K562 (cell line): ENCODE measurements around the gene ZNF687. TPM values are rescaled to one million over a fixed set of nuclear protein-coding genes. Genes with fewer than 3 reads are reported as not detected.

ENCODE experiments used
- ARID1B ChIP-seq: fragments of 450-650 bp; IDR thresholded peaks from 2 replicates; pipeline ENCODE4 v1.6.1; 2016; ENCODE audit warnings: antibody characterized with exemption, mild to moderate bottlenecking, inconsistent platforms
- GATA2 ChIP-seq: sonication (generic); formaldehyde crosslinking; IDR thresholded peaks from 2 replicates; pipeline ENCODE4 v1.4.0; 2020; ENCODE audit warnings: mild to moderate bottlenecking, missing genetic modification reagents
- POLR2G ChIP-seq: fragments of 200-400 bp; formaldehyde crosslinking; IDR thresholded peaks from 2 replicates; pipeline ENCODE4 v1.6.1; 2017; ENCODE audit warnings: low read depth, mild to moderate bottlenecking, antibody characterized with exemption, low read length, moderate library complexity
- POLR2H ChIP-seq: IDR thresholded peaks from 2 replicates; pipeline ENCODE4 v1.6.1; 2016; ENCODE audit warnings: missing genetic modification characterization, low read depth, mild to moderate bottlenecking, control low read depth, missing compliant biosample characterization, moderate library complexity
- ZNF146 ChIP-seq: IDR thresholded peaks from one replicate; pipeline ENCODE4 v1.6.1; 2018; ENCODE audit warnings: missing compliant biosample characterization; ENCODE audit not compliant: unreplicated experiment
- ZNF75A ChIP-seq: fragments of 450-650 bp; formaldehyde crosslinking; IDR thresholded peaks from 2 replicates; pipeline ENCODE4 v1.4.0; 2020; ENCODE audit warnings: mild to moderate bottlenecking
- polyA plus RNA-seq, 8 experiments: library from polyadenylated mRNA; depleted of rRNA in 4 of 8; stranded (reverse) in 5 of 8; unstranded in 3 of 8; fragments of >200 nt; fragmentation: Nextera tagmentation in 2 of 8; fragmentation: Illumina TruSeq in 1 of 8; extraction: Ambion mirVana in 2 of 8; extraction: Trizol in 1 of 8; gene quantifications; 2 replicates each; pipeline versions ENCODE4 v1.2.1 to v1.2.3, GENCODE V29; 2011 to 2014; ENCODE audit warnings: inconsistent platforms in 1 of 8, missing spikeins in 1 of 8
- total RNA-seq, 7 experiments: library from RNA; depleted of rRNA in 6 of 7; stranded (reverse); fragments of >200 nt in 6 of 7; fragmentation: Illumina TruSeq in 2 of 7; extraction: Trizol in 2 of 7; gene quantifications; 2 replicates each; pipeline versions ENCODE4 v1.2.1 to v1.2.3, GENCODE V29; 2011 to 2021; ENCODE audit warnings: low replicate concordance in 1 of 7
- TF ChIP-seq, protein P1 (sequence below): sonication (generic); formaldehyde crosslinking; IDR thresholded peaks from 2 replicates; pipeline ENCODE4 v1.8.0; 2023; ENCODE audit warnings: mild to moderate bottlenecking, missing genetic modification reagents

The ZNF687 gene
- total and polyA plus RNA-seq, 9 of the 15 experiments (the other 6 are each of a cell fraction or from before 2014, with no cell fraction given), result 0.13 to 26.4 (median 10.6) TPM

DNA sequence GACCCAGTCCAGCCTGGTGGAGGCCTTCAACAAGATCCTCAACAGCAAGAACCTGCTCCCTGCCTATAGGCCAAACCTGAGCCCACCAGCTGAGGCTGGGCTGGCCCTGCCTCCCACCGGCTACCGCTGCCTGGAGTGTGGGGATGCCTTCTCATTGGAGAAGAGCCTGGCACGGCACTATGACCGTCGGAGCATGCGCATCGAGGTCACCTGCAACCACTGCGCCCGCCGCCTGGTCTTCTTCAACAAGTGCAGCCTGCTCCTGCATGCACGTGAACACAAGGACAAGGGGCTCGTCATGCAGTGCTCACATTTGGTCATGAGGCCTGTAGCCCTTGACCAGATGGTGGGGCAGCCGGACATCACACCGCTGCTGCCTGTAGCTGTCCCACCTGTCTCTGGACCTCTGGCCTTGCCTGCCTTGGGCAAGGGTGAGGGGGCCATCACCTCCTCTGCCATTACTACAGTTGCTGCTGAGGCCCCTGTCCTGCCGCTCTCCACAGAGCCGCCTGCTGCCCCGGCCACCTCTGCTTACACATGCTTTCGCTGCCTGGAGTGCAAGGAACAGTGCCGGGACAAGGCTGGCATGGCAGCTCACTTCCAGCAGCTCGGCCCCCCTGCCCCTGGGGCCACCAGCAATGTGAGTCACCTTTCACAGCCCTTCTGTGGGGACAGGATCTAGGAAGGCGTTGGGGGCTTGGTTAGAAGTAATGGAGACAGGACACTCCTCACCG lies 5.8 kb downstream of the ZNF687 start (continued):
- TF ChIP-seq, protein P1, sequence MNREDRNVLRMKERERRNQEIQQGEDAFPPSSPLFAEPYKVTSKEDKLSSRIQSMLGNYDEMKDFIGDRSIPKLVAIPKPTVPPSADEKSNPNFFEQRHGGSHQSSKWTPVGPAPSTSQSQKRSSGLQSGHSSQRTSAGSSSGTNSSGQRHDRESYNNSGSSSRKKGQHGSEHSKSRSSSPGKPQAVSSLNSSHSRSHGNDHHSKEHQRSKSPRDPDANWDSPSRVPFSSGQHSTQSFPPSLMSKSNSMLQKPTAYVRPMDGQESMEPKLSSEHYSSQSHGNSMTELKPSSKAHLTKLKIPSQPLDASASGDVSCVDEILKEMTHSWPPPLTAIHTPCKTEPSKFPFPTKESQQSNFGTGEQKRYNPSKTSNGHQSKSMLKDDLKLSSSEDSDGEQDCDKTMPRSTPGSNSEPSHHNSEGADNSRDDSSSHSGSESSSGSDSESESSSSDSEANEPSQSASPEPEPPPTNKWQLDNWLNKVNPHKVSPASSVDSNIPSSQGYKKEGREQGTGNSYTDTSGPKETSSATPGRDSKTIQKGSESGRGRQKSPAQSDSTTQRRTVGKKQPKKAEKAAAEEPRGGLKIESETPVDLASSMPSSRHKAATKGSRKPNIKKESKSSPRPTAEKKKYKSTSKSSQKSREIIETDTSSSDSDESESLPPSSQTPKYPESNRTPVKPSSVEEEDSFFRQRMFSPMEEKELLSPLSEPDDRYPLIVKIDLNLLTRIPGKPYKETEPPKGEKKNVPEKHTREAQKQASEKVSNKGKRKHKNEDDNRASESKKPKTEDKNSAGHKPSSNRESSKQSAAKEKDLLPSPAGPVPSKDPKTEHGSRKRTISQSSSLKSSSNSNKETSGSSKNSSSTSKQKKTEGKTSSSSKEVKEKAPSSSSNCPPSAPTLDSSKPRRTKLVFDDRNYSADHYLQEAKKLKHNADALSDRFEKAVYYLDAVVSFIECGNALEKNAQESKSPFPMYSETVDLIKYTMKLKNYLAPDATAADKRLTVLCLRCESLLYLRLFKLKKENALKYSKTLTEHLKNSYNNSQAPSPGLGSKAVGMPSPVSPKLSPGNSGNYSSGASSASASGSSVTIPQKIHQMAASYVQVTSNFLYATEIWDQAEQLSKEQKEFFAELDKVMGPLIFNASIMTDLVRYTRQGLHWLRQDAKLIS (CRISPR knock-in tag), result no peak
- TF ChIP-seq POLR2G, result peak; percentile 70
- no peak for TF ChIP-seq GATA2
- TF ChIP-seq ZNF146 (CRISPR knock-in tag), result no peak
- no peak for TF ChIP-seq ARID1B
- TF ChIP-seq POLR2H (tag), result no peak
- no peak for TF ChIP-seq ZNF75A (CRISPR knock-in tag)
